ENCODE data around the gene GLRA1.

Gene GLRA1

GRCh38 chr5:151779531-151780125 lies 145.0 kb downstream of the GLRA1 start:
- H3K27me3 Mint-ChIP-seq (ENCODE audit: low read depth) = no peaks in the 10 kb centered on the region
- no peak for TF ChIP-seq CTCF (IDR thresholded peaks at IDR 0.05; ENCODE audit: unreplicated experiment in 3 of 3)
- H3K36me3 Mint-ChIP-seq (ENCODE audit: low read depth) = peaks cover 35% of the 10 kb centered on the region
- H3K4me3 Mint-ChIP-seq = no peak overlapping the region
- no peaks in the 10 kb centered on the region for H3K9me3 Mint-ChIP-seq
- peak overlapping the region in 1 of 3 experiments; percentile 9 for H3K27ac Mint-ChIP-seq
- H3K4me1 Mint-ChIP-seq = peaks cover 66% of the 10 kb centered on the region

GRCh38 chr5:151775025-151775606 lies 149.5 kb downstream of the GLRA1 start:
- peaks cover 66% of the 10 kb centered on the region for H3K4me1 Mint-ChIP-seq
- H3K27me3 Mint-ChIP-seq (ENCODE audit: low read depth) = no peaks in the 10 kb centered on the region
- peak overlapping the region; percentile 77 to 93 (median 92) for H3K4me3 Mint-ChIP-seq
- peaks cover 35% of the 10 kb centered on the region for H3K36me3 Mint-ChIP-seq (ENCODE audit: low read depth)
- no peak for TF ChIP-seq CTCF (IDR thresholded peaks at IDR 0.05; ENCODE audit: unreplicated experiment in 3 of 3)
- peak overlapping the region in 2 of 3 experiments; percentile 16 to 39 for H3K27ac Mint-ChIP-seq
- no peaks in the 10 kb centered on the region for H3K9me3 Mint-ChIP-seq

- no peaks in the 10 kb centered on the region for H3K27me3 Mint-ChIP-seq (ENCODE audit: low read depth)
- H3K4me1 Mint-ChIP-seq = peaks cover 59% of the 10 kb centered on the region
- TF ChIP-seq CTCF (IDR thresholded peaks at IDR 0.05; ENCODE audit: unreplicated experiment in 3 of 3) = no peak
- H3K36me3 Mint-ChIP-seq (ENCODE audit: low read depth) = peaks cover 26% of the 10 kb centered on the region
- H3K27ac Mint-ChIP-seq = peak overlapping the region in 2 of 3 experiments; percentile 72 to 81
- H3K4me3 Mint-ChIP-seq = peak overlapping the region; percentile 87 to 93 (median 92)
- H3K9me3 Mint-ChIP-seq = no peaks in the 10 kb centered on the region
Measured at GRCh38 chr5:151773951-151774350, 150.7 kb downstream of the GLRA1 start.

- no peak for TF ChIP-seq CTCF (IDR thresholded peaks at IDR 0.05; ENCODE audit: unreplicated experiment in 3 of 3)
- no peaks in the 10 kb centered on the region for H3K27me3 Mint-ChIP-seq (ENCODE audit: low read depth)
- H3K9me3 Mint-ChIP-seq = no peaks in the 10 kb centered on the region
- peak overlapping the region; percentile 87 to 93 (median 92) for H3K4me3 Mint-ChIP-seq
- peaks cover 20% of the 10 kb centered on the region for H3K36me3 Mint-ChIP-seq (ENCODE audit: low read depth)
- H3K4me1 Mint-ChIP-seq = peaks cover 58% of the 10 kb centered on the region
- H3K27ac Mint-ChIP-seq = peak overlapping the region in 2 of 3 experiments; percentile 48 to 78
Measured at GRCh38 chr5:151772846-151773561, 151.6 kb downstream of the GLRA1 start.
